SH-SY5Y (cell line): ENCODE data around the gene ZNF365.

ENCODE experiments used
- GATA2 ChIP-seq: IDR thresholded peaks from 2 replicates; pipeline ENCODE4 v1.6.1; 2011; ENCODE audit warnings: mild to moderate bottlenecking, low read depth, low read length
- GATA3 ChIP-seq: IDR thresholded peaks from 2 replicates; pipeline ENCODE4 v1.6.1; 2011; ENCODE audit warnings: low read depth, mild to moderate bottlenecking, low read length, moderate library complexity

DNA sequence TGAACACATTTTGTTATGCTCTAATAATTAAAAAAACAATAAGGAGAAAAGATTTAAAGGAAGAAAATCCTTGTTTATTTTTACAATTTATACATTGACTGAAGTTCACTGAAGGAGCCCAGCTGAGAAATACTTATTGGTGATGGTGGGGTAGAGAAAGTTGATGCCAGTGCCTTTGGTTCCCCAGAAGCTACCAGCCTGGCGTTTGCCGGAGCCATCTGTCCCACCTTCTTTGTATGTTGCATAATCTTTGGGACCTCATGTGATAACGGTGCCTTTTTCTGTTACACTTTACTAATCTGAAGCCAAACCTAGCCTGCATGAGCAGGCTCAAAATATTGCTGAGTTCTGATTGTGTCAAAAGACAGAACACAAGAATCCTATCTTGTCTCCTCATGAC, 22.7 kb downstream of the ZNF365 start:
- TF ChIP-seq GATA3 (no peak), GATA2 (no peak)
